LNCaP clone FGC (cell line): ENCODE results near the gene DIS3L2.
"Not testable (repeated sequence)": the region's sequence is repeated elsewhere in the genome, so short reads cannot be mapped to it uniquely, and the experiment has no call there.

Source experiments
- DNase-seq: peaks from one replicate; pipeline ENCODE4 v3.0.0-alpha.2; 2011; ENCODE audit warnings: low read depth
- H3K4me3 ChIP-seq: 2 replicates; pipeline ENCODE4 v1.5.1; 2011; ENCODE audit warnings: mild to moderate bottlenecking, low read depth, low read length, control low read depth
- CTCF ChIP-seq: IDR thresholded peaks from 2 replicates; pipeline ENCODE4 v1.5.1; 2012; ENCODE audit warnings: mild to moderate bottlenecking; ENCODE audit not compliant: control insufficient read depth, insufficient read depth; ENCODE audit errors: extremely low read depth

The DIS3L2 gene

GRCh38 chr2:232363784-232364615, 402.5 kb downstream of the DIS3L2 start:
- no peak overlapping the region for H3K4me3 ChIP-seq
- TF ChIP-seq CTCF, result no peak
- no peak for DNase-seq

- DNase-seq, H3K4me3 ChIP-seq: not testable (repeated sequence)
Measured at GRCh38 chr2:232364806-232365594, 403.5 kb downstream of the DIS3L2 start.

- H3K4me3 ChIP-seq, result no peak overlapping the region
- DNase-seq, result peak; percentile 6
- peak; percentile 75 for TF ChIP-seq CTCF
Measured at GRCh38 chr2:232365621-232366321, 404.3 kb downstream of the DIS3L2 start.

- not testable (repeated sequence) for H3K4me3 ChIP-seq, DNase-seq
Measured at GRCh38 chr2:232366461-232366860, 404.9 kb downstream of the DIS3L2 start.

- no peak overlapping the region for H3K4me3 ChIP-seq
- TF ChIP-seq CTCF, result no peak
- no peak for DNase-seq
Measured at GRCh38 chr2:232367016-232367415, 405.5 kb downstream of the DIS3L2 start.

GRCh38 chr2:232367591-232368233, 406.2 kb downstream of the DIS3L2 start:
- no peak for DNase-seq
- peak; percentile 24 for TF ChIP-seq CTCF
- no peak overlapping the region for H3K4me3 ChIP-seq

- no peak overlapping the region for H3K4me3 ChIP-seq
- no peak for TF ChIP-seq CTCF
- DNase-seq, result no peak
Measured at GRCh38 chr2:232368311-232368731, 406.8 kb downstream of the DIS3L2 start.
